Neural cell (in vitro differentiated cells): ENCODE measurements around the gene STON2.

Experiments
- EP300 ChIP-seq: fragments of 450-650 bp; conservative IDR thresholded peaks from 2 replicates; pipeline ENCODE4 v1.6.1; 2014; ENCODE audit warnings: antibody characterized with exemption, mild to moderate bottlenecking, moderate library complexity; ENCODE audit not compliant: poor library complexity, severe bottlenecking
- EZH2 ChIP-seq: fragments of 200-600, 300-800 bp; shearing (Covaris generic), sonication (generic); IDR thresholded peaks from 2 replicates; pipeline ENCODE4 v1.6.1; 2014; ENCODE audit warnings: antibody characterized with exemption, low read length, borderline replicate concordance, mild to moderate bottlenecking; ENCODE audit not compliant: insufficient read depth, poor library complexity, severe bottlenecking
- TAF1 ChIP-seq: IDR thresholded peaks from 2 replicates; pipeline ENCODE4 v1.6.1; 2012; ENCODE audit warnings: low read depth
- TF ChIP-seq, protein P1 (sequence below): fragments of 450-650 bp; IDR thresholded peaks from 2 replicates; pipeline ENCODE4 v1.5.1; 2014; ENCODE audit warnings: antibody characterized with exemption, mild to moderate bottlenecking, moderate library complexity; ENCODE audit not compliant: poor library complexity, severe bottlenecking

DNA sequence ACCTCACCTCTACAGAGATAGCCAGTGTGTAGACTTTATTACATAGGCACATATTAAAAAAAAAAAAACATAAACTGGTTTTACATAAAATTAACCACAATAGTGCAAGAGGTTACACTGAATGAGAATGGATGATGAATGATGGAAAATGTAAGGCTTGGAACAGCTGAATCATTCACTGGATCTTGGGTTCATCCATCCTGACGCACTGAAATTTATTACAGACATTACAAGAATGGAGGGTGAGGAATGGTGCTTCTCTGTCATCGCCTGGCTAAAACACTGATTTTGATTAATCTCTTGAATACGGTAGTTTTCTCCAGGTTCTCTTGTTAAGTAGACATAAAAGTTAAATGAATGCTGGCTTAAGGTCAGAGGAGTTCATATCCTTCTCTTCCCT is 139.4 kb downstream of the STON2 start:
- TF ChIP-seq, protein P1, sequence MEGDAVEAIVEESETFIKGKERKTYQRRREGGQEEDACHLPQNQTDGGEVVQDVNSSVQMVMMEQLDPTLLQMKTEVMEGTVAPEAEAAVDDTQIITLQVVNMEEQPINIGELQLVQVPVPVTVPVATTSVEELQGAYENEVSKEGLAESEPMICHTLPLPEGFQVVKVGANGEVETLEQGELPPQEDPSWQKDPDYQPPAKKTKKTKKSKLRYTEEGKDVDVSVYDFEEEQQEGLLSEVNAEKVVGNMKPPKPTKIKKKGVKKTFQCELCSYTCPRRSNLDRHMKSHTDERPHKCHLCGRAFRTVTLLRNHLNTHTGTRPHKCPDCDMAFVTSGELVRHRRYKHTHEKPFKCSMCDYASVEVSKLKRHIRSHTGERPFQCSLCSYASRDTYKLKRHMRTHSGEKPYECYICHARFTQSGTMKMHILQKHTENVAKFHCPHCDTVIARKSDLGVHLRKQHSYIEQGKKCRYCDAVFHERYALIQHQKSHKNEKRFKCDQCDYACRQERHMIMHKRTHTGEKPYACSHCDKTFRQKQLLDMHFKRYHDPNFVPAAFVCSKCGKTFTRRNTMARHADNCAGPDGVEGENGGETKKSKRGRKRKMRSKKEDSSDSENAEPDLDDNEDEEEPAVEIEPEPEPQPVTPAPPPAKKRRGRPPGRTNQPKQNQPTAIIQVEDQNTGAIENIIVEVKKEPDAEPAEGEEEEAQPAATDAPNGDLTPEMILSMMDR = no peak
- TF ChIP-seq EZH2 (no peak), TAF1 (no peak), EP300 (no peak)
